K562 (cell line): Measurements from ENCODE around the gene ARID3B. TPM values are rescaled to one million over a fixed set of nuclear protein-coding genes. Genes with fewer than 3 reads are reported as not detected.

Experiments
- BMI1 ChIP-seq: fragments of 150-350 bp; IDR thresholded peaks from 2 replicates; pipeline ENCODE4 v1.6.1; 2014; ENCODE audit warnings: low read length
- CEBPB ChIP-seq: fragments of 450-650 bp; IDR thresholded peaks from 2 replicates; pipeline ENCODE4 v1.6.1; 2016; ENCODE audit warnings: missing genetic modification characterization, missing compliant biosample characterization
- ELF1 ChIP-seq: fragments of 200-800 bp; sonication (Bioruptor generic); IDR thresholded peaks from 2 replicates; pipeline ENCODE4 v1.6.1; 2016; ENCODE audit warnings: missing genetic modification characterization, missing compliant biosample characterization
- HDGF ChIP-seq: fragments of 450-650 bp; IDR thresholded peaks from 2 replicates; pipeline ENCODE4 v1.6.1; 2016
- MGA ChIP-seq: fragments of 450-650 bp; IDR thresholded peaks from 2 replicates; pipeline ENCODE4 v1.6.1; 2016; ENCODE audit warnings: mild to moderate bottlenecking, moderate library complexity
- PML ChIP-seq: IDR thresholded peaks from 2 replicates; pipeline ENCODE4 v1.6.1; 2012; ENCODE audit warnings: low read length, inconsistent platforms
- POLR2H ChIP-seq: IDR thresholded peaks from 2 replicates; pipeline ENCODE4 v1.6.1; 2016; ENCODE audit warnings: missing genetic modification characterization, low read depth, mild to moderate bottlenecking, control low read depth, missing compliant biosample characterization, moderate library complexity
- POLR3G ChIP-seq: IDR thresholded peaks from 2 replicates; pipeline ENCODE4 v1.6.1; 2011; ENCODE audit not compliant: insufficient read length, insufficient replicate concordance; ENCODE audit errors: extremely low read depth
- RAD51 ChIP-seq: fragments of 450-650 bp; IDR thresholded peaks from 2 replicates; pipeline ENCODE4 v1.7.1; 2016; ENCODE audit warnings: low read depth, mild to moderate bottlenecking, borderline replicate concordance
- SMARCA5 ChIP-seq: fragments of 450-650 bp; IDR thresholded peaks from 2 replicates; pipeline ENCODE4 v1.6.1; 2016
- STAT5B ChIP-seq: fragments of 250-450 bp; sonication (Bioruptor Pico); IDR thresholded peaks from 2 replicates; pipeline ENCODE4 v1.8.0; 2021; ENCODE audit warnings: mild to moderate bottlenecking, inconsistent platforms
- ZNF311 ChIP-seq: fragments of 250-450 bp; sonication (Bioruptor Pico); IDR thresholded peaks from 2 replicates; pipeline ENCODE4 v1.4.0; 2020; ENCODE audit warnings: mild to moderate bottlenecking, moderate library complexity
- polyA plus RNA-seq, 8 experiments: library from polyadenylated mRNA; depleted of rRNA in 4 of 8; stranded (reverse) in 5 of 8; unstranded in 3 of 8; fragments of >200 nt; fragmentation: Nextera tagmentation in 2 of 8; fragmentation: Illumina TruSeq in 1 of 8; extraction: Ambion mirVana in 2 of 8; extraction: Trizol in 1 of 8; gene quantifications; 2 replicates each; pipeline versions ENCODE4 v1.2.1 to v1.2.3, GENCODE V29; 2011 to 2014; ENCODE audit warnings: inconsistent platforms in 1 of 8, missing spikeins in 1 of 8
- total RNA-seq, 7 experiments: library from RNA; depleted of rRNA in 6 of 7; stranded (reverse); fragments of >200 nt in 6 of 7; fragmentation: Illumina TruSeq in 2 of 7; extraction: Trizol in 2 of 7; gene quantifications; 2 replicates each; pipeline versions ENCODE4 v1.2.1 to v1.2.3, GENCODE V29; 2011 to 2021; ENCODE audit warnings: low replicate concordance in 1 of 7
- TF ChIP-seq, protein P1 (sequence below): fragments of 450-650 bp; formaldehyde crosslinking; IDR thresholded peaks from 2 replicates; pipeline ENCODE4 v1.4.0; 2020; ENCODE audit warnings: mild to moderate bottlenecking, moderate library complexity
- TF ChIP-seq, protein P2 (sequence below): fragments of 450-650 bp; formaldehyde crosslinking; IDR thresholded peaks from 2 replicates; pipeline ENCODE4 v1.4.0; 2020; ENCODE audit warnings: mild to moderate bottlenecking, mixed read lengths

Gene ARID3B
- total and polyA plus RNA-seq, 9 of the 15 experiments (the other 6 are each of a cell fraction or from before 2014, with no cell fraction given), result 0.32 to 15.1 (median 7.1) TPM

DNA sequence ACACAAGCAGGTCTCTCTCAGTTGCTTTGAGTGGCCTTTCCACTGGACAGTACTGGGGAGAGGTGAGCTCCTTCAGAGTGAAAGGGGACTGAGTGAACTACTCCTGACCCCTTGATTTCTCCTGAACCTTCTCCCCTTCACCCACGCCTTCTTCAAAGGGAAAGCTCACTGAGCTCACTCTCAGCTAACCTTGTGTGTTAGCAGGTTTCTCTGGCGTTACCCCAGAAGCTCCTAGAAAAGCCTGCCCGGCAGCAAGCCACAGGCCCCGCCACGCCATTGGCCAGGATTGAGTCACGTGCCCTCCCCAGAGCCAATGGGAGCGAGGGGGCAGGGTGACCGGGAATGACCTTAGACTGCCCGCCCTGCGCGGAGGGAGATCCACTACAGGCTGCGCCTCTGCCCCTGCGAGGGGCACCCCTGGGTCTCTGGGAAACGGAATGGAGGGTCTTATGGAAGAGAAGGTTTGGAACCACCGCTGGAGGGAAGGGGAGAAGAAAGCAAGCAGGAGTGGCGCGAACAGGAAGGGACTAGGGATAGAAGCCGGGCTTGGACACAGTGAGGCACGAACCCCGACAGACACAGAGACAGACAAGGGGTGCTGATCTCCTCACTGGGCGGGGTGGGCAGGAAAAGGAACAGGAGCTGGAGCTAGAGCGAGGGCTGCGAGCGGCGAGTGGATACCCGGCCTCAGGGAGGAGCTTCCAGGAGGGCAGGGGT lies 57.3 kb downstream of the ARID3B start (continued):
- TF ChIP-seq STAT5B (no peak), ZNF311 (CRISPR knock-in tag) (no peak), HDGF (0 out of 2 replicates have a peak, but pooled peaks have one; percentile 68), BMI1 (no peak), RAD51 (peak; percentile 98), PML (peak; percentile 64; the same call in 1 of the 2 replicates), SMARCA5 (no peak; the same call in 1 of the 2 replicates), CEBPB (tag) (no peak), POLR2H (tag) (peak; percentile 81), ELF1 (tag) (no peak), MGA (peak; percentile 79), POLR3G (no peak)
- TF ChIP-seq, protein P1, sequence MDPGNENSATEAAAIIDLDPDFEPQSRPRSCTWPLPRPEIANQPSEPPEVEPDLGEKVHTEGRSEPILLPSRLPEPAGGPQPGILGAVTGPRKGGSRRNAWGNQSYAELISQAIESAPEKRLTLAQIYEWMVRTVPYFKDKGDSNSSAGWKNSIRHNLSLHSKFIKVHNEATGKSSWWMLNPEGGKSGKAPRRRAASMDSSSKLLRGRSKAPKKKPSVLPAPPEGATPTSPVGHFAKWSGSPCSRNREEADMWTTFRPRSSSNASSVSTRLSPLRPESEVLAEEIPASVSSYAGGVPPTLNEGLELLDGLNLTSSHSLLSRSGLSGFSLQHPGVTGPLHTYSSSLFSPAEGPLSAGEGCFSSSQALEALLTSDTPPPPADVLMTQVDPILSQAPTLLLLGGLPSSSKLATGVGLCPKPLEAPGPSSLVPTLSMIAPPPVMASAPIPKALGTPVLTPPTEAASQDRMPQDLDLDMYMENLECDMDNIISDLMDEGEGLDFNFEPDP, result peak; percentile 38; the same call in 1 of the 2 replicates
- TF ChIP-seq, protein P2, sequence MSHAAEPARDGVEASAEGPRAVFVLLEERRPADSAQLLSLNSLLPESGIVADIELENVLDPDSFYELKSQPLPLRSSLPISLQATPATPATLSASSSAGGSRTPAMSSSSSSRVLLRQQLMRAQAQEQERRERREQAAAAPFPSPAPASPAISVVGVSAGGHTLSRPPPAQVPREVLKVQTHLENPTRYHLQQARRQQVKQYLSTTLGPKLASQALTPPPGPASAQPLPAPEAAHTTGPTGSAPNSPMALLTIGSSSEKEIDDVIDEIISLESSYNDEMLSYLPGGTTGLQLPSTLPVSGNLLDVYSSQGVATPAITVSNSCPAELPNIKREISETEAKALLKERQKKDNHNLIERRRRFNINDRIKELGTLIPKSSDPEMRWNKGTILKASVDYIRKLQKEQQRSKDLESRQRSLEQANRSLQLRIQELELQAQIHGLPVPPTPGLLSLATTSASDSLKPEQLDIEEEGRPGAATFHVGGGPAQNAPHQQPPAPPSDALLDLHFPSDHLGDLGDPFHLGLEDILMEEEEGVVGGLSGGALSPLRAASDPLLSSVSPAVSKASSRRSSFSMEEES (CRISPR knock-in tag), result peak; percentile 99
